GM12891 (cell line): ENCODE results near the gene ADGRV1.
"Not testable (repeated sequence)": the region's sequence is repeated elsewhere in the genome, so short reads cannot be mapped to it uniquely, and the experiment has no call there.

Source experiments
- DNase-seq: peaks from one replicate; pipeline ENCODE4 v3.0.0; 2011; ENCODE audit warnings: low spot score; ENCODE audit not compliant: insufficient read length
- FAIRE-seq: peaks from 2 replicates; lab custom pipeline; 2011; peaks lifted over from hg19 to GRCh38; lab: Jason Lieb, UNC
- PAX5 ChIP-seq: IDR thresholded peaks from 2 replicates; pipeline ENCODE4 v1.6.1; 2011; ENCODE audit warnings: low read length, moderate library complexity, mild to moderate bottlenecking; ENCODE audit not compliant: insufficient read depth, severe bottlenecking
- POLR2A ChIP-seq: IDR thresholded peaks from 2 replicates; pipeline ENCODE4 v1.6.1; 2011; ENCODE audit warnings: low read depth, low read length, control low read depth
- POLR2AphosphoS5 ChIP-seq: IDR thresholded peaks from 2 replicates; pipeline ENCODE4 v1.6.1; 2011; ENCODE audit warnings: low read depth, low read length, control low read depth
- POU2F2 ChIP-seq: IDR thresholded peaks from 2 replicates; pipeline ENCODE4 v1.6.1; 2011; ENCODE audit warnings: low read depth, mild to moderate bottlenecking, control low read depth, low read length, moderate library complexity
- SPI1 ChIP-seq: IDR thresholded peaks from 2 replicates; pipeline ENCODE4 v1.6.1; 2011; ENCODE audit warnings: low read depth, low read length, control low read depth
- TAF1 ChIP-seq: IDR thresholded peaks from 2 replicates; pipeline ENCODE4 v1.6.1; 2011; ENCODE audit warnings: low read depth, low read length, control low read depth

ADGRV1 gene

GRCh38 chr5:90994796-90995195, 436.2 kb downstream of the ADGRV1 start:
- no peak for TF ChIP-seq SPI1
- no peak for TF ChIP-seq PAX5
- no peak for TF ChIP-seq POLR2A
- no peak for TF ChIP-seq POU2F2
- TF ChIP-seq TAF1 = no peak
- no peak for TF ChIP-seq POLR2AphosphoS5
- no peak for FAIRE-seq
- DNase-seq = no peak

- DNase-seq = no peak
- FAIRE-seq = no peak
- TF ChIP-seq TAF1 (no peak), POLR2AphosphoS5 (no peak), POU2F2 (no peak), PAX5 (no peak), SPI1 (no peak), POLR2A (no peak)
These were observed 437.5 kb downstream of the ADGRV1 start for GRCh38 chr5:90996089-90996488.

- TF ChIP-seq POLR2A (no peak), PAX5 (no peak), POU2F2 (no peak), TAF1 (no peak), POLR2AphosphoS5 (no peak), SPI1 (no peak)
- DNase-seq (no peak), FAIRE-seq (no peak)
These were observed 438.5 kb downstream of the ADGRV1 start for GRCh38 chr5:90997082-90997481.

- TF ChIP-seq POLR2A (no peak), SPI1 (no peak), PAX5 (no peak), POLR2AphosphoS5 (no peak), TAF1 (no peak)
- no peak for DNase-seq
- no peak for FAIRE-seq
These were observed 442.1 kb downstream of the ADGRV1 start for GRCh38 chr5:91000743-91001142.

GRCh38 chr5:91006713-91007112, 448.1 kb downstream of the ADGRV1 start:
- TF ChIP-seq PAX5 (no peak), SPI1 (no peak), TAF1 (no peak), POLR2AphosphoS5 (no peak), POU2F2 (no peak), POLR2A (no peak)
- no peak for DNase-seq
- no peak for FAIRE-seq

GRCh38 chr5:91007251-91007650, 448.7 kb downstream of the ADGRV1 start:
- FAIRE-seq = no peak
- no peak for DNase-seq
- no peak for TF ChIP-seq PAX5
- TF ChIP-seq POLR2AphosphoS5 = no peak
- no peak for TF ChIP-seq POU2F2
- TF ChIP-seq TAF1 = no peak
- no peak for TF ChIP-seq POLR2A
- TF ChIP-seq SPI1 = no peak

GRCh38 chr5:91007780-91008402, 449.3 kb downstream of the ADGRV1 start:
- no peak for FAIRE-seq
- TF ChIP-seq TAF1 (no peak), PAX5 (no peak), SPI1 (no peak), POLR2A (no peak), POU2F2 (no peak), POLR2AphosphoS5 (no peak)
- DNase-seq = no peak

- TF ChIP-seq POLR2AphosphoS5 (no peak), SPI1 (no peak)
- FAIRE-seq (no peak), DNase-seq (no peak)
These were observed 451.5 kb downstream of the ADGRV1 start for GRCh38 chr5:91010090-91010489.

- FAIRE-seq (no peak), DNase-seq (no peak)
- TF ChIP-seq POU2F2 = no peak
- no peak for TF ChIP-seq POLR2AphosphoS5
- TF ChIP-seq SPI1 = no peak
- TF ChIP-seq TAF1 = no peak
- no peak for TF ChIP-seq PAX5
- TF ChIP-seq POLR2A = no peak
These were observed 452.4 kb downstream of the ADGRV1 start for GRCh38 chr5:91011029-91011428.

- FAIRE-seq, DNase-seq: not testable (repeated sequence)
These were observed 454.3 kb downstream of the ADGRV1 start for GRCh38 chr5:91012867-91013266.

- no peak for FAIRE-seq
- TF ChIP-seq POLR2AphosphoS5 = no peak
- no peak for TF ChIP-seq POLR2A
- no peak for TF ChIP-seq PAX5
- TF ChIP-seq TAF1 = no peak
- TF ChIP-seq POU2F2 = no peak
- TF ChIP-seq SPI1 = no peak
- no peak for DNase-seq
These were observed 457.7 kb downstream of the ADGRV1 start for GRCh38 chr5:91016322-91016721.
